ENCODE data around the gene MRPL46. TPM values are rescaled to one million over a fixed set of nuclear protein-coding genes. Genes with fewer than 3 reads are reported as not detected.

Gene MRPL46
- total RNA-seq, 1 experiment from 2014 or later: 30.5 TPM

GRCh38 chr15:88479169-88479568, 12.0 kb upstream of the MRPL46 start:
- ChIA-PET POLR2A (no interaction called here), CTCF (interaction anchor here (1.1 kb wide), 1 partner anchor 135 kb away, joined by 3 read pairs; no protein-coding TSS in a partner anchor), RAD21 (ENCODE audit: low non-redundant PET in 1 of 2, low total read pairs in 2 of 2, uncharacterized antibody in 2 of 2, unreplicated experiment in 2 of 2) (no interaction called here)
- H3K9ac ChIP-seq (ENCODE audit: low read length): no peak overlapping the region
- intact Hi-C loops (cut with micrococcal nuclease): no loop called here
- H3K27me3 ChIP-seq (ENCODE audit: insufficient read depth, low read length): no peaks in the 10 kb centered on the region
- no peak overlapping the region for H3K27ac ChIP-seq (ENCODE audit: low read depth, low read length)
- H3K9me3 ChIP-seq (ENCODE audit: control insufficient read depth in 1 of 2, insufficient read depth in 1 of 2, low read depth in 1 of 2, low read length in 2 of 2): no peaks in the 10 kb centered on the region
- H3K4me1 ChIP-seq (ENCODE audit: control insufficient read depth in 1 of 2, insufficient read depth in 2 of 2, low read length in 2 of 2): no peaks in the 10 kb centered on the region
- BruUV-seq (replicated peaks): no TSS peak
- H3K36me3 ChIP-seq (ENCODE audit: control insufficient read depth in 1 of 2, insufficient read depth in 2 of 2, low read length in 2 of 2): peaks cover 6 to 15% of the 10 kb centered on the region in 2 experiments; a peak in 2 of 4 replicates
- DNase-seq (ENCODE audit: low read depth, low spot score) (no peak), ATAC-seq (peak; percentile 48; the same call in 1 of the 2 replicates)
- no peak overlapping the region for H3K4me3 ChIP-seq (replicated peaks in 1 of 2; ENCODE audit: low read depth in 1 of 2, low read length in 2 of 2)
- no peak overlapping the region for H2AFZ ChIP-seq (ENCODE audit: low read depth, low read length, poor library complexity, severe bottlenecking)
- no peaks in the 10 kb centered on the region; the same call in 1 of the 2 replicates for H4K20me1 ChIP-seq (ENCODE audit: insufficient read depth)
- H3K4me2 ChIP-seq (ENCODE audit: low read length): no peak overlapping the region
- H3K9me2 ChIP-seq (ENCODE audit: insufficient read depth): no peaks in the 10 kb centered on the region
- no peaks in the 10 kb centered on the region for H3K79me2 ChIP-seq (ENCODE audit: insufficient read depth, low read length)
- TF ChIP-seq CTCF (IDR thresholded peaks at IDR 0.05 in 2 of 3, conservative IDR thresholded peaks at IDR 0.05 in 1 of 3; ENCODE audit: borderline replicate concordance in 1 of 3, insufficient read depth in 1 of 3, low read depth in 2 of 3, low read length in 2 of 3) (0 out of 6 replicates have a peak, but pooled peaks of 1 of the 3 experiments have one; percentile 13), SIN3A (IDR thresholded peaks at IDR 0.05; ENCODE audit: low read depth) (no peak)

- intact Hi-C loops (cut with micrococcal nuclease): no loop called here
- ChIA-PET POLR2A (no interaction called here), RAD21 (ENCODE audit: low non-redundant PET in 1 of 2, low total read pairs in 2 of 2, uncharacterized antibody in 2 of 2, unreplicated experiment in 2 of 2) (no interaction called here), CTCF (no interaction called here)
- H3K9me3 ChIP-seq (ENCODE audit: control insufficient read depth in 1 of 2, insufficient read depth in 1 of 2, low read depth in 1 of 2, low read length in 2 of 2): no peaks in the 10 kb centered on the region
- peaks cover 13 to 15% of the 10 kb centered on the region in 2 experiments; a peak in 3 of 4 replicates for H3K36me3 ChIP-seq (ENCODE audit: control insufficient read depth in 1 of 2, insufficient read depth in 2 of 2, low read length in 2 of 2)
- BruUV-seq (replicated peaks): no TSS peak
- no peak overlapping the region for H2AFZ ChIP-seq (ENCODE audit: low read depth, low read length, poor library complexity, severe bottlenecking)
- no peak overlapping the region for H3K4me2 ChIP-seq (ENCODE audit: low read length)
- no peak overlapping the region for H3K4me3 ChIP-seq (replicated peaks in 1 of 2; ENCODE audit: low read depth in 1 of 2, low read length in 2 of 2)
- no peak for TF ChIP-seq SP1 (IDR thresholded peaks at IDR 0.05; ENCODE audit: low read depth)
- TF ChIP-seq, protein P1, sequence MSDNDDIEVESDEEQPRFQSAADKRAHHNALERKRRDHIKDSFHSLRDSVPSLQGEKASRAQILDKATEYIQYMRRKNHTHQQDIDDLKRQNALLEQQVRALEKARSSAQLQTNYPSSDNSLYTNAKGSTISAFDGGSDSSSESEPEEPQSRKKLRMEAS (IDR thresholded peaks at IDR 0.05): no peak
- no peak for TF ChIP-seq ZBTB33 (IDR thresholded peaks at IDR 0.05; ENCODE audit: extremely low read depth, insufficient replicate concordance, low read length)
- no peak for TF ChIP-seq ATF3 (IDR thresholded peaks at IDR 0.05)
- no peak for TF ChIP-seq ZNF274 (IDR thresholded peaks at IDR 0.05; ENCODE audit: low read depth, low read length)
- TF ChIP-seq FOSL1 (IDR thresholded peaks at IDR 0.05; ENCODE audit: low read depth): no peak
- no peak for TF ChIP-seq POLR2A (IDR thresholded peaks at IDR 0.05; ENCODE audit: borderline replicate concordance, extremely low read depth, insufficient read depth, insufficient read length)
- H4K20me1 ChIP-seq (ENCODE audit: insufficient read depth): no peaks in the 10 kb centered on the region; the same call in 1 of the 2 replicates
- ATAC-seq (no peak), DNase-seq (ENCODE audit: low read depth, low spot score) (no peak)
- H3K79me2 ChIP-seq (ENCODE audit: insufficient read depth, low read length): no peaks in the 10 kb centered on the region
- H3K27ac ChIP-seq (ENCODE audit: low read depth, low read length): no peak overlapping the region
- H3K4me1 ChIP-seq (ENCODE audit: control insufficient read depth in 1 of 2, insufficient read depth in 2 of 2, low read length in 2 of 2): no peaks in the 10 kb centered on the region
- H3K9me2 ChIP-seq (ENCODE audit: insufficient read depth): no peaks in the 10 kb centered on the region
- no peaks in the 10 kb centered on the region for H3K27me3 ChIP-seq (ENCODE audit: insufficient read depth, low read length)
- H3K9ac ChIP-seq (ENCODE audit: low read length): no peak overlapping the region
Measured at GRCh38 chr15:88477904-88478303, 10.7 kb upstream of the MRPL46 start.

Data from HCT116 (cell line).